ENCODE measurements around the gene BMF.
"Not testable (repeated sequence)": the region's sequence is repeated elsewhere in the genome, so short reads cannot be mapped to it uniquely, and the experiment has no call there.

The BMF gene

GRCh38 chr15:40108855-40109735 lies at the start of gene BMF:
TSS of gene BMF (minus strand) at chr15:40108879. CDS start at chr15:40106086, 2,793 bp downstream.
- peak; percentile 96 for DNase-seq

GRCh38 chr15:40157778-40158447 lies 49.2 kb upstream of the BMF start:
- DNase-seq = no peak

DNA sequence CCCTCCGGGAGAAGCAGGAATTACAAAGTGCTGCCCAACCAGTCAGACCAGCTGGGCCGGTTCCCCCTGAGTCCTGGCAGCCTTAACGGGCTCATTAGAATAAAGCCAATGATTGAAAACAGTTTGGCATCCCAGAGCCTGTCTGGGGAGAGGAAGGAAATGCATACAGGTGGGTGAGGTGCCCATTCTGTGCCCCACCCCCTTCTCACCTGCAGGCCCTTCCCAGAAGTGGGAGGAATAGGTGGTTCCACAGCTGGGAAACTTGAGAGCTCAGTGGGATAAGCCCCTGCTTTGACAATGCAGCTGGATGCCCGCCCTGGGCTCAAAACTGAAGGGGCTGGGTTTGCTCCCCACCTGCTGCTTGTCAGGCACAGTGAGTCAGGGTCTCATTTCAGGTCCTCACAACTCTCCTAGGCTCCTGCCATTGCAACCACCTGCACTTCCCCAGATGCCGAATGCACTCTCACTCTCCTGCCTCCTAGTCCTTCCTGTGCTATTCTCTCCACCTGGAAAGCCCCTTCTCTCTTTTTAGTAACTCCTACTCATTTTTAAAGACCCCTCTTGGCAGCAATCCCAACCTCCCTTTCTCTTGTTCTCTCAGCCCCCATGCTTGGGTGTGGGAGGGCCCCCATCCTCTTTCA lies 46.7 kb upstream of the BMF start:
- DNase-seq = no peak

DNA sequence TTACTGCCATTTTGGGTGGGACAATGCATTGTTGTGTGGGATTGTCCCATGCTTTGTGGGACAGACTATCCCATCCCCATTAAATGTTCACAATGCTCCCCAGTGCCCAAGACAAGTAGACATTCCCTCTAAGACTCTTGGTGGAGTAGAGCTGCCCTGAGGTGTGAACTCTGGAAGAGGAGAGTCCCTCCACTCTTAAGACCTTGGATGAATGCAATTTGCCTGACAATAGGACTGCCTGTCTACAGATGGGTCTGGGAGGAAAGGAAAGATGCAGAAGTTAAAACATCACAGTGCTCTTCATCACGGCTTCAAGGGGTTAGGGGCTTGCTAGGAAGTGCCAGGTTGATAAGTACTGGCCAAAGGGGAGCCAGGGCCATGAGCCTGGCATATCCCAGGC lies 46.1 kb upstream of the BMF start:
- DNase-seq = not testable (repeated sequence)

DNA sequence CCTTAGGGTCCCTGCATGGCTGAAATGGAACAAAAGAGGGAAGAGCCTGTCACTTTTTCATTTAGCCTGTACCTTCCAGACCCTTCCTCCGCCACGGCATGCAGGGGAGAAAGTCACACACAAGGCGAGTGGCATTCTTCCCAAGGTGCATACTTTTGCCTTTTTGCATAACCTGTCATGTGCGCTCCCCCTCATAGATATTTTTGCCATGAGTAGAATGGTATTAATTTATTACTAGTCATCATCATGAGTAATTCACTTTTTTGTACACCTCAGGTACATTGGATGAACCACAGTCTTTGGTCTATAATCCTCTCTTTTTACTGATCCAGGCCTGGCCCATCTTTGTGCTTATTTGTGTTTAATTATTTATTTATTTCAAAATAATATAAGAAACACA lies 43.3 kb upstream of the BMF start:
- no peak for DNase-seq

DNA sequence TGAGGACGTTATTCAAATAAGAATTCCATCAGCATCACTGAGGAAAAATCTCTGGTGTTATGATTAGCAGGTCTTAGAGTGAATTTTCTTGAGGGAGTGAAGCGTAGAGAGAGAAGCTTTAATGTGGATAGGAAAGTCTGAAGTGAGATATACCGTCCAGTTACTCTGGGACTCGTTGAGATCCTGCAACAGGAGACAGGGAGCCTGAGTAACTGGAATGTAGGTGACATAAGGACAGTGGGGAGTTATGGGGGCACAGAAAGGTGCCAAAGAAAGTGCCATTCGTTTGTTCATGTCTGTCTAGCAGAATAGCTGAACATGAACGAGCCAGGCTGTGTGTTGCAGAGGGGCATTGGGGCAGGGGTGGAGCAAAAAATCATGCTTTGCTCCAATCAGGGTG lies 42.8 kb upstream of the BMF start:
- DNase-seq = no peak

- peak in 1 of 2 donors; percentile 18 for DNase-seq
These were observed 41.7 kb upstream of the BMF start for GRCh38 chr15:40150163-40150925.

DNA sequence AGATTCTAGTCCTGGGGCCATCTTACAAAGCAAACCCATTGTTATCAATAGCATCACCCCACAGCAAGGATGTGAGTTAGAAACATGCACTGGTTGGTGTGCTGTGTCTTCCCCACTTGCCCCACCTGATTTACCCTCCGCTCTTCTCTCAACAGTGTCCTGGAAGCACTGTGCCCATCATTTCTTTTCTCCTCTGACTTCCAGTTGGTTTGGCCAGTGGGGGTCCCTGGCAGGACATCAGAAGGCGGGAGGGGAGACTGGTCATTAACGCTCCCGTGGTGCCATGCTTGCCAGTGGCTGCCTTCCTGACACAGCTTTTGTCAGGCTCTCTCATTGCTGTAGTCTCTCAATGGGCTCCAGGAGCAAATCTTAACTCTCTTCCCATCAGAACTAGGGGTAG lies 40.7 kb upstream of the BMF start:
- no peak for DNase-seq

- no peak for DNase-seq
These were observed 37.4 kb upstream of the BMF start for GRCh38 chr15:40146037-40146436.

DNA sequence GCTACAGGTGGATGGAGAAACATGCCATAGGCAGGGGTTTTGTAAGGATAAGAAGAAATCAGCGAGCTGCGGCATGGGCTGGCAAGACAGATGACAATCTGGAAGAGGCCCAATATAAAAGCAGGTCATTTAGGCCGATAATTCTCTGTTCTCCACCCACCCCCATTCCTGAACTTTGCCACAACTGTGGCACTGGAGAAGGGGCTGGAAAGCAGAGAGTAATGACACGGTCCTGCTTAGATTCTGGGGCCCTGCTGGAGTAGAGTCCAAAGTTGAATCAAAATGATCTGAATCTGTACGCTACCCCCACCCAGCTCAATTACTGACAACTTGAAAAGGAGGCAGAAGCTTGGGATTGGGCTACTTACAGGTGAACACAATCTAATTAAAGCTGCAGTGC lies 33.7 kb upstream of the BMF start:
- DNase-seq = no peak

GRCh38 chr15:40138201-40138570 lies 29.5 kb upstream of the BMF start:
- DNase-seq = not testable (repeated sequence)

DNA sequence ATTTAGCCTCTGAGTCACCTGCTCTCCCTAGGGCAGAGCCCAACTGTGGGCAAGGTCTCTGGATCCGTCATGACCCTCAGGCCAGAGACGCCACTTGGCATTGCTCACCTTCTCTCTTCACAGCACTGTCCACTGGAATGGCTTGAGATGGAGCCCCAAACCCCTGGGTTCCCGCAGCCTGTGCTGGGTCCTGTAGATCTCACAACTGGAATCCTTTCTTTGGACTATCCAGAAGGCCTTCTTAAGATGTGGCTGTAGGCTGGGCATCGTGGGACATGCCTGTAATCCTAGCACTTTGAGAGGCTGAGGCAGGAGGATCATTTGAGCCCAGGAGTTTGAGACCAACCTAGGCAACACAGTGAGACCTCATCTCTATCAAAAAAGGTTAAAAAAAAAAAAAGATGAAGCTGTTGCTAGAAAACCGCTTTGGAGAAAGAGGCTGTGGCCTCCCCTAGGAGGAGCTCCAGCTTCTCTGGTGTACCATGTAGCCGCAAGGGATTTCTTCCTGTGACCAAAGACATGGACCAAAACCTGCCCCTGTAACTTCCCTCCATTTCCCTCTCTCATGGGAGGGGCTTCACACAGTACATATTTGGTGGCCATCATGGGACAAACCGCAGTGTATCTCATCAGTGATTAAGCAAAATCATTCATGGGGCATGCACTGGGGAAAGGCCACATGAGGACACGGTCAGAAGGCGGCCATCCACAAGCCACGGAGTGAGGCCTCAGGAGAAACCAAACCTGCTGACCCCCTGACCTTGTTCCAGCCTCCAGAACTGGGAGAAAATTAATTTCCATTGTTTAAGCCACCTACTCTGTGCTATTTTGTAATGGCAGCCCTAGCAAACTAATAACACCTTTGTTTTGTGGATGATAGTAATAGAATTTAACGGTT lies 28.9 kb upstream of the BMF start:
- DNase-seq = no peak

DNA sequence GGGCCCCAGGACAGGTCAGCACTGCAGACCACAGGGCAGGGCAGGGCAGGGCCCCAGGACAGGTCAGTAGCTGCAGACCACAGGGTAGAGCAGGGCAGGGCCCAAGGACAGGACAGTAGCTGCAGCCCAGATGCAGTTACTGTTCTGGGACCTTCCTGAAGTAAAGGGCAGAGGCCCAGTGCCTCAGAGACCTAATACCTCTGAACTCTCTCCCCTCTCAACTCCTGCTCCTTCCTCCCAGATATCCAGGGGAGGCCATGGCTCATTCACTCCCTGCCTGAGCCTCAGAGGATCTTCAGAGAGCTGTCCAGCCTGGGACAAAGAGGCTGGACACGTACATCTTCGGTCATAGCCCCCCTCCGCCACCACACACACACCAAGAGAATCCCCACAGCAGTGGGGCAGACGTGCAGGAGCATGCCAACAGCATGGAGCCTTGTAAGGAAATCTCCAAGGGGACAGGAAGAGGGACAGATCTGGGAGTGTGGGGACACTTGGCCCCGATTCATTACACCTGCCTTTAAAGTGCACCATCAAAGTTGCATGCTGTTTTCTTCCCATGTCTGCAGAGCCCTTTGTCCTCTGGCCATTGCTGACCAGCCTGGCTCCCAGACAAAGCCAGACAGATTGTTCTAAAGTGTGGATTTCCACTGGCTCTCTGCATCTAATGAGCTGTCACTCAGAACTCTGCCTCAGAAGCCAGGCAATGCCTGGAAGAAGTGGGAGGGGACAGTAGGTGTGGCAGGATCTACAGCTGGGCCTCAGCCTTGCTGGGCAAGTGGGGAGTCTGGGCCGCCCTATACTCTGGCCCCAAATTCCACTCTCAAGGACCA lies 28.0 kb upstream of the BMF start:
- DNase-seq = no peak

DNA sequence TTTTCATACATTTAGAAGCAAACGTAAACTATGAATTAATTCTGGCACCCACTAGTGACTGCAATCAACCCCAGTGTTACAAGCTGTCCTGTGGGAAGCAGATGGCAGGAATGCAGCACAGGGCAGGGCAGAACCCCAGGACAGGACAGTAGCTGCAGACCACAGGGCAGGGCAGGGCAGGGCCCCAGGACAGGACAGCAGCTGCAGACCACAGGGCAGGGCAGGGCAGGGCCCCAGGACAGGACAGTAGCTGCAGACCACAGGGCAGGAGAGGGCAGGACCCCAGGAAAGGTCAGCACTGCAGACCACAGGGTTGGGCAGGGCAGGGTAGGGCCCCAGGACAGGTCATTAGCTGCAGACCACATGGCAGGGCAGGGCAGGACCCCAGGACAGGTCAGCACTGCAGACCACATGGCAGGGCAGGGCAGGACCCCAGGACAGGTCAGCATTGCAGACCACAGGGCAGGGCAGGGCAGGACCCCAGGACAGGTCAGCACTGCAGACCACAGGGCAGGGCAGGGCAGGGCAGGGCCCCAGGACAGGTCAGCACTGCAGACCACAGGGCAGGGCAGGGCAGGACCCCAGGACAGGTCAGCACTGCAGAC lies 27.3 kb upstream of the BMF start:
- DNase-seq = not testable (repeated sequence)

- DNase-seq = no peak
These were observed 26.2 kb upstream of the BMF start for GRCh38 chr15:40134885-40135284.

GRCh38 chr15:40133544-40133943 lies 24.9 kb upstream of the BMF start:
- no peak for DNase-seq

DNA sequence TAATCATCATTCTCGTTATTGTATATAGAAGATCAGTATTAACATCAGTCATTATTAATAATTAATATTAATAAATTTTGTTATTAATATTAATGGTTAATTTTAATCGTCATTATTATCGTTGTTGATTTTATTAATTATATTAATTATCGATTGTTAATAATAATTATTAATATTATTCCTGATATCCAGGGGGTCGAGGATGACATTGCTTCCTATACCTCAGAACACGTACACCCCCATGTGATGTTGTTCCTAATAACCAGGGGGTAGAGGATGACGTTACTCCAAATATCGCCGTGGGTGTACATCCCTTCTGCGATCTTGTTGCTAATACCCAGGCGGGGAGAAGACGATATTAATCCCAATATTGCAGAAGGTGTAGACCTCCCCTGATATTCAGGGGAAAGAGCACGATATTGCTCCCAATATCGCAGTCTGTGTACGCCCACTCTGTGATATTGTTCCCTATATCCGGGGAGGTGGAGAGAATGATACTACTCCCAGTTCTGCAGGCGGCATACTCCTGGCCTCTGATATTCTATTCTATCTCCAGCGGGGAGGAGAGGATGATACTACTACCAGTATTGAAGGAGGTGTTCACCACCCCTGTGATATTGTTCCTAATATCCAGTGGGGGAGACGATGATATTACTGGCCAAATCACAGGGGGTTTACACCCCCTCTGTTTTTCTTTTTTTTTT lies 22.3 kb upstream of the BMF start:
- DNase-seq = no peak

GRCh38 chr15:40130118-40130517 lies 21.4 kb upstream of the BMF start:
- no peak for DNase-seq

DNA sequence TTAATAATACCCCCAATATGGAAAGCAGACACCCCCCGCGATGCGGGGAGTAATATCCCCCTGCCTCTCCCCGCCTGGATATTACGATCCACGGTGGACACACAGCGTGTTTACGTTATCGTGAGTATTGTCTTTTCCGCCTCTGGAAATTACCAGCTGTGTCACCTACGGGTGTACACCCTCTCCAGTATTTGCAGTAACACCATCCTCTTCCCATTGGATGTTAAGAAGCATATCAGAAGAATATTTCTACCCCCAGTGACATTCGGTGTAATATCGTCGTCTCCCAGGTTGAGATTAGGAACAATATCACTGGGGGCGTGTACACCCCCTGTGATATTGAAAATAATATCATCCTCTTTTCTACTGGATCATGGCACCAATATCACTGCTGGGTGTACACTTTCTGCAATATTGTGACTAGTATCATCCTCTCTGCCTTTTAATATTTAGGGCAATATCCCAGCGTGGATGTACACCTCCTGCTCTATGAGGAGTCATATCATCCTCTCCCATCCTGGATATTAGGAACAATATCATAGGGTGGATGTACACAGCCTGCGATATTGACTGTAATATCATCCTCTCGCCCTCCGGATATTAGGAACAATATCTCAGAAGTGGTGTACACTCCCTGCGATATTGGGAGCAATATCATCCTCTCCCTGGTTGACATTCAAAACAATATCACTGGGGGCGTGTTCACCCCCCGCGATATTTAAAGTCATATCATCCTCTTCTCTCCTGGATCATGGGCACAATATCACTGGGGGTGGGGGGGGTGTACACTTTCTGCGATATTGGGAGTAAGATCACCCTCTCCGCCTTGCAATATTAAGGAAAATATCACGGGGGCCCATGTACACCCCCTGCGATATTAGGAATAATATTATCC lies 20.3 kb upstream of the BMF start:
- no peak for DNase-seq
